Chondrocyte (in vitro differentiated cells): ENCODE data around the gene RACGAP1. TPM values are rescaled to one million over a fixed set of nuclear protein-coding genes. Genes with fewer than 3 reads are reported as not detected.

Source experiments
- DNase-seq: peaks from one replicate; pipeline ENCODE4 v3.0.0; 2021; ENCODE audit warnings: mixed read lengths, low spot score
- H3K27ac Mint-ChIP-seq: one replicate; pipeline ENCODE4 v1.8.0; 2021; ENCODE audit warnings: mild to moderate bottlenecking, moderate library complexity, mixed read lengths; ENCODE audit not compliant: unreplicated experiment
- H3K27me3 Mint-ChIP-seq: 2 replicates; pipeline ENCODE4 v1.8.0; 2021; ENCODE audit warnings: low read depth, mixed read lengths
- H3K36me3 Mint-ChIP-seq: 2 replicates; pipeline ENCODE4 v1.8.0; 2021; ENCODE audit warnings: low read depth, mixed read lengths
- H3K4me1 Mint-ChIP-seq: 2 replicates; pipeline ENCODE4 v1.8.0; 2021; ENCODE audit warnings: low read depth, mild to moderate bottlenecking, mixed read lengths
- H3K4me3 Mint-ChIP-seq: one replicate; pipeline ENCODE4 v1.8.0; 2021; ENCODE audit warnings: mild to moderate bottlenecking, moderate library complexity, mixed read lengths; ENCODE audit not compliant: unreplicated experiment
- H3K9me3 Mint-ChIP-seq: 2 replicates; pipeline ENCODE4 v1.8.0; 2021; ENCODE audit warnings: low read depth, mixed read lengths
- total RNA-seq: library from RNA; stranded (reverse); gene quantifications from 3 replicates; pipeline ENCODE4 v1.2.1, GENCODE V29; 2021
- TF ChIP-seq, protein P1 (sequence below): fragments of 200-600 bp; sonication (generic); IDR thresholded peaks from 2 replicates; pipeline ENCODE4 v1.5.0; 2021; ENCODE audit warnings: antibody characterized with exemption, mild to moderate bottlenecking, moderate library complexity

Gene RACGAP1
- total RNA-seq, 1 donor from 2014 or later: 25.7 TPM

DNA sequence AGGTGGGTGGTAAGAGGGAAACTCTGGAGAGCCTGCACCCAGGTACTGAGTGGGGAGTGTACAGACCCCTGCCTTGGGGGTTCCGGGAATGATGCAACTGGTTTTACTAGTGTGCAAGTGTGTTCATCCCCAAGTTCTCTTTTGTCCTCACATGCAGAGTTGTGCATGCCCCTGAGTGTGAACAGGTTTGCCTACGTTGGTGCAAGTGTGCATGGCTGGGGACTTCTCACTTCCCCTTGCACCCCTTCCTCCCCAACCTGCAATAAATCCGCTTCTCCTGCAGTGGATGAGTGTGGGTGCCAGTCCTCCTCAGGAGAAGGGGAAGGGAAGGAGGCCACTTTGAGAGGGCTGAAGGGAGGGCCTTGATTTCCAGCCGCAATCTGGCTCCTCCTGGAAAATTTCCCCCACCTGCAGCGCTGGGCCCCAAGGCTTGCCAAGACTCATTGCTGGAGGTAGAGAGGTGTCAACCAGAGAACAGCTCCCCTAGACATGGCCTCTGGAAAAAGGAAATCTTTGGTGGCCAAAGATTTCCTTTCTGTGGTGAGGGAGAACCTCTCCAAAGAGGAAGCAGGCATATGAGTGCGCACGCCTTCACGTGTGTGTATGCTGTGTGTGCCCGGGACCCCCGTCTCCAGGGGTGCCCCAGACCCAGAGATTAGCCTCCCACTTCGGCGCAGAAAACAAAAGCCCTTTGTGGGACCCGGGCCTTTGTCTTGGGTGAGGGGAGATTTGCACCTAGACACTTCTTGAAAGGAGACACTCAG, 69.2 kb downstream of the RACGAP1 start:
- Mint-ChIP-seq H3K4me3 (no peak overlapping the region), H3K4me1 (peaks cover 17% of the 10 kb centered on the region), H3K36me3 (no peaks in the 10 kb centered on the region), H3K27ac (no peak overlapping the region), H3K27me3 (peaks cover 7% of the 10 kb centered on the region), H3K9me3 (no peaks in the 10 kb centered on the region)
- DNase-seq: peak; percentile 66
- TF ChIP-seq, protein P1, sequence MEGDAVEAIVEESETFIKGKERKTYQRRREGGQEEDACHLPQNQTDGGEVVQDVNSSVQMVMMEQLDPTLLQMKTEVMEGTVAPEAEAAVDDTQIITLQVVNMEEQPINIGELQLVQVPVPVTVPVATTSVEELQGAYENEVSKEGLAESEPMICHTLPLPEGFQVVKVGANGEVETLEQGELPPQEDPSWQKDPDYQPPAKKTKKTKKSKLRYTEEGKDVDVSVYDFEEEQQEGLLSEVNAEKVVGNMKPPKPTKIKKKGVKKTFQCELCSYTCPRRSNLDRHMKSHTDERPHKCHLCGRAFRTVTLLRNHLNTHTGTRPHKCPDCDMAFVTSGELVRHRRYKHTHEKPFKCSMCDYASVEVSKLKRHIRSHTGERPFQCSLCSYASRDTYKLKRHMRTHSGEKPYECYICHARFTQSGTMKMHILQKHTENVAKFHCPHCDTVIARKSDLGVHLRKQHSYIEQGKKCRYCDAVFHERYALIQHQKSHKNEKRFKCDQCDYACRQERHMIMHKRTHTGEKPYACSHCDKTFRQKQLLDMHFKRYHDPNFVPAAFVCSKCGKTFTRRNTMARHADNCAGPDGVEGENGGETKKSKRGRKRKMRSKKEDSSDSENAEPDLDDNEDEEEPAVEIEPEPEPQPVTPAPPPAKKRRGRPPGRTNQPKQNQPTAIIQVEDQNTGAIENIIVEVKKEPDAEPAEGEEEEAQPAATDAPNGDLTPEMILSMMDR: no peak

DNA sequence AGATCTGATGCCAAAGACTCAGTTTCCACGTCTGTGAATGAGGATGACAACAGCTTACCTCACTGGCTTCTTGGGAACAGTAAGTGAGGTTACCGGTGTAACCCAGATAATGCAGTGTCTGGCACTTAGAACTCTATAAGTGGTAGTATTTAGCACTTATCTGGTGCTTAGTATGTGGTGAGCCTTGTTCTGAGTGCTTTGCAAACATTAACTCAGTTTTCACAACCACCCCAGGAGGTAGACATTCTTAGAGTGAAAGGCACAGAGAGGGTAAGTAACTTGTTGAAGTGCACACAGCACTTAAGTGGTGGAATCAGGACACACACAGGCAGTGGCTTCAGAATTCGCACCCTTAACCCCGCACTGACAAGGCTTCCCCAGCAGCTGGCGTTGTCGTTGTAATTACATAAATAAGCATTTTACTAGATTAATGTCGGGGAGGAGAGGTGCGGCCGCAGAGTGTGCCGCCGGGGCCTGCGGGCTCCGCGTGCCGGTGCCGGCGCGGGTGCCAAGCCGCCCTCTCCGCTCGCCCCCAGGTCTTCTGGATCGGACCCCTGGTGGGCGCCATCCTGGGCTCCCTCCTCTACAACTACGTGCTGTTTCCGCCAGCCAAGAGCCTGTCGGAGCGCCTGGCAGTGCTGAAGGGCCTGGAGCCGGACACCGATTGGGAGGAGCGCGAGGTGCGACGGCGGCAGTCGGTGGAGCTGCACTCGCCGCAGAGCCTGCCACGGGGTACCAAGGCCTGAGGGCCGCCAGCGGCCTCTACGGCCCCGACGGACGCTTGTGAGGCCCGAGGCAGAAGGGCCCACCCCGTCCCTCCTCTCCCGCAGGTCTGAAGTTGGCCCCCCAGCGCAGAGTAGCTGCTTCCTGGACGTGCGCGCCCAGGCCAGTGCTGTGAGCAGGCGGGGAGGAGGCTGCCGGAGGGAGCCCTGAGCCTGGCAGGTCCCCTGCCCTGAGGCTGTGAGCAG, 70.1 kb downstream of the RACGAP1 start:
- TF ChIP-seq, protein P1: no peak
- Mint-ChIP-seq H3K27me3 (peaks cover 2% of the 10 kb centered on the region), H3K27ac (no peak overlapping the region), H3K4me3 (no peak overlapping the region), H3K4me1 (peaks cover 10% of the 10 kb centered on the region), H3K9me3 (no peaks in the 10 kb centered on the region), H3K36me3 (no peaks in the 10 kb centered on the region)
- DNase-seq: peak; percentile 86

DNA sequence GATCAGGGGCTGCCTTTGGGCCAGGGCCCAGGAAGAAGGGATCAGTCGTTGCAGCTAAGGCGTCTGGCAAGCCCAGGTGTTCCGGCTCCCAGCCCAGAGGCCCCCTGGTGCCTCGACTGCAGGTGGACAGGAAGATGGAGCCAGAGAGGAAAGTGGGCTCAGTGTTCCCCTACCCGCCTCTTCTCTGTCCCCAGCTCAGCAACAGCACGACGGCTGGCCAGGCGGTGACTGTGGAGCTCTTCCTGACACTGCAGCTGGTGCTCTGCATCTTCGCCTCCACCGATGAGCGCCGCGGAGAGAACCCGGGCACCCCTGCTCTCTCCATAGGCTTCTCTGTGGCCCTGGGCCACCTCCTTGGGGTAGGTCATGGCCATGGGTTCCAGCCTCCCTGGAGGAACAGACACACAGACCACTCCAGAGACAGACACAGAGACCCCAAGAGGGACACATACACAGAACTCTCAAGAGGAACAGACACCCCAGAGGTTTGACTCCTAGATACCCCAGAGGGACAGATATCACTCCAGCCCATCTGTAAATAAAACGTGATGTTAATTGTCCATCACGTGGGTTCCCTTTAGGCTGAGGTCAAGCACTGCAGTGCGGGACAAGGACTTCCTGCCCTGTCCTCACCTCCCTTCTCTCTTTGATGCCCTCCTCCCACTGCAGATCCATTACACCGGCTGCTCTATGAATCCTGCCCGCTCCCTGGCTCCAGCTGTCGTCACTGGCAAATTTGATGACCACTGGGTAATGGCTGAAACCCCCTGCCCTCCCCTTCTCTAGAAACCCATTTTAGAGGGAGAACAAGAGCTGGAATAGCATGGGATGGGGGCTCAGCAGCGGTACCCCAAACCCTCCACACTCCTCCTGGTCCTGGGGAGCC, 71.1 kb downstream of the RACGAP1 start:
- Mint-ChIP-seq H3K27ac (no peak overlapping the region), H3K4me3 (no peak overlapping the region), H3K36me3 (no peaks in the 10 kb centered on the region), H3K4me1 (peaks cover 1% of the 10 kb centered on the region), H3K27me3 (peaks cover 2% of the 10 kb centered on the region), H3K9me3 (no peaks in the 10 kb centered on the region)
- TF ChIP-seq, protein P1: no peak
- peak; percentile 84 for DNase-seq

DNA sequence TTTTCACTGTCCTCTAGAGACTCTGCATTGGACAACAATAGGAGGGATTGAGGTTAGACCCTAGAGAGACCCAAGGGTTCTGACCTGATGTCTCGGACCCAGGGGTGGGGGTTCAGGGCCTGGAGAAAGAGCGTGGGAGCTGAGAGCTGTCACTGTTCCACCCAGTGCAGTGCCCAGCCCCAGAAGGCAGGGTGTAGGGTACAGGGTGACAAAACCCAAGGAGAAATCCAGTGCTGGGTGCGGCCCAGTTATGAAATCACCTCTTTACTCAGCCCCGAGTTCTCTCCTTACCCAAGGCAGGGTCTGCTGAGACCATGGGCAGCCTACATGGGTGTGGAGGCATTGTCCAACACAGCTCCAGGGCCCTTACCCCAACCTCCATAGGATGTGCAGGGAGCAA, 72.1 kb downstream of the RACGAP1 start:
- H3K27me3 Mint-ChIP-seq: peaks cover 2% of the 10 kb centered on the region
- H3K27ac Mint-ChIP-seq: no peak overlapping the region
- no peaks in the 10 kb centered on the region for H3K4me1 Mint-ChIP-seq
- H3K36me3 Mint-ChIP-seq: no peaks in the 10 kb centered on the region
- TF ChIP-seq, protein P1: no peak
- peak; percentile 54 for DNase-seq
- H3K9me3 Mint-ChIP-seq: no peaks in the 10 kb centered on the region
- H3K4me3 Mint-ChIP-seq: no peak overlapping the region
